Type B pancreatic cell (in vitro differentiated cells): Measurements from ENCODE around the gene HEATR5B. TPM values are rescaled to one million over a fixed set of nuclear protein-coding genes. Genes with fewer than 3 reads are reported as not detected.

Source experiments
- DNase-seq: peaks from one replicate; pipeline ENCODE4 v3.0.0; 2021; ENCODE audit warnings: mixed read lengths; ENCODE audit not compliant: unreplicated experiment; ENCODE audit errors: extremely low spot score
- H3K27ac Mint-ChIP-seq: 2 replicates; pipeline ENCODE4 v1.8.0; 2021; ENCODE audit warnings: mild to moderate bottlenecking, mixed read lengths
- H3K27me3 Mint-ChIP-seq: 2 replicates; pipeline ENCODE4 v1.8.0; 2021; ENCODE audit warnings: mixed read lengths
- H3K36me3 Mint-ChIP-seq: 2 replicates; pipeline ENCODE4 v1.8.0; 2021; ENCODE audit warnings: mixed read lengths
- H3K4me1 Mint-ChIP-seq: one replicate; pipeline ENCODE4 v1.8.0; 2021; ENCODE audit warnings: mixed read lengths; ENCODE audit not compliant: unreplicated experiment
- H3K4me3 Mint-ChIP-seq: 2 replicates; pipeline ENCODE4 v1.8.0; 2021; ENCODE audit warnings: mild to moderate bottlenecking, mixed read lengths
- H3K9me3 Mint-ChIP-seq: 2 replicates; pipeline ENCODE4 v1.8.0; 2021; ENCODE audit warnings: mixed read lengths
- total RNA-seq: library from RNA; stranded (reverse); gene quantifications from 2 replicates; pipeline ENCODE4 v1.2.1, GENCODE V29; 2021; ENCODE audit warnings: low replicate concordance
- TF ChIP-seq, protein P1 (sequence below): fragments of 200-600 bp; sonication (generic); conservative IDR thresholded peaks from 2 replicates; pipeline ENCODE4 v1.5.0; 2021; ENCODE audit warnings: antibody characterized with exemption, mild to moderate bottlenecking

HEATR5B gene
- total RNA-seq, 1 donor from 2014 or later = 18.9 TPM

DNA sequence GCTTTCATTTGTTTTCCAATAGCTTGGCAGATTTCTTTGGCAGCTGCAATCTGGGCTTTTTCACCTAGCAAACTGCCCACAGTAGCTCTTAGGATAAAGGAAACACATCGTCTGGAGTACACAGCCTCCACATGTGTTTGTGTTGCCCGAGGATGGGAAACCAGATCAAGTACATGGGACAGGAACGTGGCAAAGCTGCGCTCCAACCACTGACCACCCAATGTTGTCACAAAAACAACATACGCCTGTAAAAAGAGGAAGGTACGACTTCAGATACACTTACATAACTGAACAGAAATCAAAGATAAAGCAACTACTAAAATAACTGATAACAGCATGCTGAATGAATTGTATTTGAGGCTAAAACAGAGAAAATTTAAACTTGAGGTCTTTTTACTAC, 15.5 kb downstream of the HEATR5B start:
- Mint-ChIP-seq H3K36me3 (peaks cover 10% of the 10 kb centered on the region), H3K9me3 (no peaks in the 10 kb centered on the region), H3K4me3 (no peak overlapping the region), H3K27me3 (no peaks in the 10 kb centered on the region), H3K4me1 (no peaks in the 10 kb centered on the region), H3K27ac (no peak overlapping the region)
- DNase-seq = no peak
- TF ChIP-seq, protein P1, sequence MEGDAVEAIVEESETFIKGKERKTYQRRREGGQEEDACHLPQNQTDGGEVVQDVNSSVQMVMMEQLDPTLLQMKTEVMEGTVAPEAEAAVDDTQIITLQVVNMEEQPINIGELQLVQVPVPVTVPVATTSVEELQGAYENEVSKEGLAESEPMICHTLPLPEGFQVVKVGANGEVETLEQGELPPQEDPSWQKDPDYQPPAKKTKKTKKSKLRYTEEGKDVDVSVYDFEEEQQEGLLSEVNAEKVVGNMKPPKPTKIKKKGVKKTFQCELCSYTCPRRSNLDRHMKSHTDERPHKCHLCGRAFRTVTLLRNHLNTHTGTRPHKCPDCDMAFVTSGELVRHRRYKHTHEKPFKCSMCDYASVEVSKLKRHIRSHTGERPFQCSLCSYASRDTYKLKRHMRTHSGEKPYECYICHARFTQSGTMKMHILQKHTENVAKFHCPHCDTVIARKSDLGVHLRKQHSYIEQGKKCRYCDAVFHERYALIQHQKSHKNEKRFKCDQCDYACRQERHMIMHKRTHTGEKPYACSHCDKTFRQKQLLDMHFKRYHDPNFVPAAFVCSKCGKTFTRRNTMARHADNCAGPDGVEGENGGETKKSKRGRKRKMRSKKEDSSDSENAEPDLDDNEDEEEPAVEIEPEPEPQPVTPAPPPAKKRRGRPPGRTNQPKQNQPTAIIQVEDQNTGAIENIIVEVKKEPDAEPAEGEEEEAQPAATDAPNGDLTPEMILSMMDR = no peak

DNA sequence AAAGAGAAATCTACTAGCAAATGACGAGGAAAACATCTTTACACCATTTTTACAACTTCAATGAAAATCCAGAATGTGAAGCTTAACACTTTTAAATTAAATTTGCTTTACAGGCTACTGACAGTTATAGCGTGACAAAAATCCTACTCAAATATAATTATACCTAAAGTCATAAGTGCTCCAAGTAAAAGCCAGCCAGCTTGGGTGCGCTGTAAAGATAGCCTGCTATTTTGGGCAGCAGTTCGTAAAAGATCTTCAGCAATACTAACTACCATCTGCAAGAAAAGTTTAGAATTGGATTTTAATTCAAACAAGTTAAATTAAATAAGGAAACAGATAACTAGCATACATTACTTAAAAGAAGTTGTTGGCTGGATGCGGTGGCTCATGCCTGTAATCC, 22.4 kb downstream of the HEATR5B start:
- no peak for DNase-seq
- H3K9me3 Mint-ChIP-seq = no peaks in the 10 kb centered on the region
- no peak overlapping the region for H3K4me3 Mint-ChIP-seq
- TF ChIP-seq, protein P1 = no peak
- H3K27ac Mint-ChIP-seq = no peak overlapping the region
- H3K27me3 Mint-ChIP-seq = no peaks in the 10 kb centered on the region
- peaks cover 11% of the 10 kb centered on the region for H3K36me3 Mint-ChIP-seq
- no peaks in the 10 kb centered on the region for H3K4me1 Mint-ChIP-seq

DNA sequence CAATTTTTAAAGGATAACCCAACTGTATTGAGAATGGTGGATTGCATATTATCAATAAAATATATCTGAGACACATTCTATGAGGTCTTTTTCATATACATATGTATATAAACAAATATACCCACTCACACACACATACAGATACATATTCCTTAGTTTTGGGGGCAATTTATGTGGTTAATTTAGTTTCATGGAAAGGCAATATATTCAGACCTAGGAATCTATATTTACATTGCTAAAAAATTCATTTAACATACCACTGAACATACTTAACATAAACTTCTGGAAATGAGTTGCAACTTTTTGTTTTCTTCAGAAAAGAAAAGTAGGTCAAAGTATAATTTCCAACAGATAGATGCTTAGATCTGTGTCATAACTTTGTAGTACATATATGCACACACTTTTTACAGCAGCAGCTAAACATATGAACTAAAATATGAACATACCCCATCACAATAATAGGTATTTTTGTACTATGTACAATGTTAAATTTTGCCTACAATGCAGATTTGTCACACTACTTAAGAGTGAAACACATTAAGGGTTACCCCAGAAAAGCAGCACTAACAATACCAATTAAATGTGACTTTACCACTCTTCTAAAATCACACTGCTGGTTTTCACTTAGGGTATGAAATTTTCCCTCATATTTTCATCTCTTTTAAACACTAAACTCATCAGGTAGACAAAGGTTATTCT, 23.0 kb downstream of the HEATR5B start:
- Mint-ChIP-seq H3K9me3 (no peaks in the 10 kb centered on the region), H3K4me3 (no peak overlapping the region), H3K4me1 (no peaks in the 10 kb centered on the region), H3K27ac (no peak overlapping the region), H3K36me3 (peaks cover 11% of the 10 kb centered on the region), H3K27me3 (no peaks in the 10 kb centered on the region)
- no peak for DNase-seq
- TF ChIP-seq, protein P1 = no peak

DNA sequence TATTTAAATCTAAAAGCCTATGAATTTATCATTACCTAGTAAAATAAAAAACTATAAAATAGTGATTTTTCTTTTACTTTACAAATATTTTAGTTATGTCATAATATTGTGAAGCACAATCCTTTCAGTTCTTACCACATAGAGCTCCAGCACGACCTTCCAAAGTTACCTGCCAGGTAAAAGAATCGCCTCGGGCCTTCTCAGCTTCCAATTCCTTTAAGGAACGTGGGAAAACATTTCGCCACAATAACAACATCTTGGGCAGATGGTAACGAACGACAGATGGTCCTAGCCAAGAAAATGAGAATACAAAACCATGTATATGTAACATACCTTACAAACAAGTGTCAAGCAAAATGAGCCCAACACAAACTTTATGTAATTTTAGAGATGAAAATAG, 23.7 kb downstream of the HEATR5B start:
- H3K27me3 Mint-ChIP-seq = no peaks in the 10 kb centered on the region
- no peaks in the 10 kb centered on the region for H3K9me3 Mint-ChIP-seq
- H3K27ac Mint-ChIP-seq = no peak overlapping the region
- no peak for DNase-seq
- TF ChIP-seq, protein P1 = no peak
- H3K36me3 Mint-ChIP-seq = peaks cover 11% of the 10 kb centered on the region
- no peak overlapping the region for H3K4me3 Mint-ChIP-seq
- no peaks in the 10 kb centered on the region for H3K4me1 Mint-ChIP-seq

DNA sequence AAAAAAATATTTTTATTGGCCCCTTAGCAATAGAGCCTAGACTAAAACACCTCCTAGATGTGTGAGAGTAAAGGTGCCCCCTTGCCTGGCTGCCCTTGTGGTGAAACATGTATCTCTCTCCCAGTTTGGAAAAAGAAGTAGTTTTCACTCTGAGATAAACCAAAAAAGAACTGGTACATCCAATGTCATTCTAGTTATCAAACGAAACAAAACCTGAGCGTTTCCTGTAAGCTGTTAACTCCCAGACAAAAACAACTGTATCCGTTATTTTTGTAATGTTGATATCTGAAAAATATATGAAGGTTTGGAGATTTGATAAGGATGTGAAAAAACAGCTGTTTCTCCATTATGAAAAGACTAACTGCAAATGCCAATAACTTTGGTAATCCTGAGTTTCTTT, 24.3 kb downstream of the HEATR5B start:
- Mint-ChIP-seq H3K9me3 (no peaks in the 10 kb centered on the region), H3K36me3 (peaks cover 11% of the 10 kb centered on the region), H3K27me3 (no peaks in the 10 kb centered on the region), H3K4me3 (no peak overlapping the region), H3K27ac (no peak overlapping the region), H3K4me1 (no peaks in the 10 kb centered on the region)
- no peak for DNase-seq
- TF ChIP-seq, protein P1 = no peak
